GM23248 (cell line): ENCODE measurements around the gene GRPR. TPM values are rescaled to one million over a fixed set of nuclear protein-coding genes. Genes with fewer than 3 reads are reported as not detected.

Experiments used
- DNase-seq: peaks from one replicate; pipeline ENCODE4 v3.0.0-alpha.2; 2015
- H2AFZ ChIP-seq: fragments of 200-600 bp; sonication (generic); 2 replicates; pipeline ENCODE4 v1.6.1; 2016; ENCODE audit warnings: antibody characterized with exemption
- H3F3A ChIP-seq: fragments of 200-600 bp; sonication (generic); 2 replicates; pipeline ENCODE4 v1.6.1; 2016; ENCODE audit warnings: mild to moderate bottlenecking, antibody characterized with exemption, mixed run types; ENCODE audit not compliant: insufficient read depth
- H3K27ac ChIP-seq: fragments of 200-600 bp; sonication (generic); 2 replicates; pipeline ENCODE4 v1.5.1; 2016; ENCODE audit warnings: mild to moderate bottlenecking
- H3K27me3 ChIP-seq: fragments of 200-600 bp; sonication (generic); replicated peaks from 2 replicates; pipeline ENCODE4 v1.6.1; 2016; ENCODE audit warnings: mild to moderate bottlenecking; ENCODE audit not compliant: insufficient read depth
- H3K36me3 ChIP-seq: fragments of 200-600 bp; sonication (generic); 2 replicates; pipeline ENCODE4 v1.6.1; 2016; ENCODE audit warnings: low read depth, mild to moderate bottlenecking
- H3K4me1 ChIP-seq: fragments of 200-600 bp; sonication (generic); 2 replicates; pipeline ENCODE4 v1.6.1; 2016; ENCODE audit warnings: mild to moderate bottlenecking; ENCODE audit not compliant: insufficient read depth
- H3K4me2 ChIP-seq: fragments of 200-600 bp; sonication (generic); one replicate; pipeline ENCODE4 v1.6.1; 2016; ENCODE audit warnings: mild to moderate bottlenecking; ENCODE audit not compliant: unreplicated experiment
- H3K4me3 ChIP-seq: fragments of 200-600 bp; sonication (generic); 2 replicates; pipeline ENCODE4 v1.5.1; 2016; ENCODE audit warnings: mild to moderate bottlenecking
- H3K79me2 ChIP-seq: fragments of 200-600 bp; sonication (generic); 2 replicates; pipeline ENCODE4 v1.6.1; 2016; ENCODE audit warnings: mild to moderate bottlenecking; ENCODE audit not compliant: insufficient read depth
- H3K9ac ChIP-seq: fragments of 200-600 bp; sonication (generic); 2 replicates; pipeline ENCODE4 v1.6.1; 2016; ENCODE audit warnings: mild to moderate bottlenecking
- H3K9me2 ChIP-seq: fragments of 200-600 bp; sonication (generic); 2 replicates; pipeline ENCODE4 v1.6.1; 2016; ENCODE audit warnings: mixed run types, mild to moderate bottlenecking, moderate library complexity; ENCODE audit not compliant: insufficient read depth
- H3K9me3 ChIP-seq: fragments of 200-600 bp; sonication (generic); one replicate; pipeline ENCODE4 v1.6.1; 2017; ENCODE audit warnings: low read depth
- H4K20me1 ChIP-seq: fragments of 200-600 bp; sonication (generic); 2 replicates; pipeline ENCODE4 v1.6.0; 2016; ENCODE audit not compliant: insufficient read depth
- EZH2 ChIP-seq: fragments of 200-600 bp; sonication (generic); IDR thresholded peaks from 2 replicates; pipeline ENCODE4 v1.6.1; 2018; ENCODE audit warnings: antibody characterized with exemption, mild to moderate bottlenecking; ENCODE audit not compliant: insufficient read depth, poor library complexity, severe bottlenecking
- EZH2phosphoT487 ChIP-seq: fragments of 200-600 bp; sonication (generic); IDR thresholded peaks from 2 replicates; pipeline ENCODE4 v1.6.1; 2018; ENCODE audit warnings: antibody characterized with exemption, moderate library complexity, mild to moderate bottlenecking, low read depth; ENCODE audit not compliant: insufficient read depth
- WGBS, 2 experiments: methylation state at CpG; one replicate each; pipeline ENCODE4 v1.1.6; 2015 to 2017; ENCODE audit warnings: low lambda C conversion rate in 2 of 2, low coverage in 1 of 2; ENCODE audit errors: missing lambda C conversion rate in 2 of 2; 5-methylcytosine and 5-hydroxymethylcytosine counted together
- in situ Hi-C: fragments of 300-500 bp; cut with MboI; formaldehyde crosslinking; loops from 2 replicates; pipeline ENCODE4 v1.15.0; 2020
- polyA plus RNA-seq: library from polyadenylated mRNA; unstranded; fragments of >200 nt; fragmentation: Nextera tagmentation; extraction: Ambion mirVana; gene quantifications from 2 replicates; pipeline ENCODE4 v1.2.1, GENCODE V29; 2016
- total RNA-seq: library from RNA; depleted of rRNA; stranded (reverse); fragments of >200 nt; shearing (Covaris generic); gene quantifications from 2 replicates; pipeline ENCODE4 v1.2.3, GENCODE V29; 2014; rRNA removed

GRPR gene
- total RNA-seq (not detected in 2 replicates), polyA plus RNA-seq (0.13 and 0.32 TPM in 2 replicates)

DNA sequence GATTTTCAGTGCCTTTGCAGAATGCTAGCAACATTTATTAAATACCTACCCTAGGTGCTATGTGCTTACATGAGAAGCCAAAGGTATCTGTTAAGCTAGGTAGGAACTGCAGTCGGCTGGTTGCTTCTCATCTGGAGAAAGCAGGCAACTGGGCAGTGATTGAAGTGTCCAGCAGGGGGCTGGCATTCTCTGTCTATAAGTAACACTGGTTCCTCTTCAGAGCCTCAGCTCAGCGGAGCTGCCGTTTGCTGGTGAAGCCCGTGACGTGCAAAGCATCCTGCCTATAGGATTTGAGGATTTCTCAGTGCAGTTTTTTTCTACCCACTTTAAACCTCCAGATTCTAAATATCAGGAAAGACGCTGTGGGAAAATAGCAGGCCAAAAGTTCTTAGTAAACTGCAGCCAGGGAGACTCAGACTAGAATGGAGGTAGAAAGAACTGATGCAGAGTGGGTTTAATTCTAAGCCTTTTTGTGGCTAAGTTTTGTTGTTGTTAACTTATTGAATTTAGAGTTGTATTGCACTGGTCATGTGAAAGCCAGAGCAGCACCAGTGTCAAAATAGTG, at the start of gene GRPR:
Gene GRPR (plus strand): TSS at position 344 of the 565 bp plus-strand sequence. CDS start 389 bp downstream, outside the sequence.
- Histone ChIP-seq H3K9me3 (no peaks in the 10 kb centered on the region), H3K4me2 (no peak within 1 kb of the TSS), H3K9ac (no peak within 1 kb of the TSS), H3K36me3 (no peaks in the 10 kb centered on the region), H3K4me1 (no peaks in the 10 kb centered on the region), H3K9me2 (no peaks in the 10 kb centered on the region), H3F3A (no peaks in the 10 kb centered on the region), H3K4me3 (no peak within 1 kb of the TSS), H4K20me1 (no peaks in the 10 kb centered on the region), H3K27ac (no peak within 1 kb of the TSS), H2AFZ (0 out of 2 replicates have a peak within 1 kb of the TSS, but pooled peaks have one; percentile 41), H3K79me2 (no peaks in the 10 kb centered on the region), H3K27me3 (no peaks in the 10 kb centered on the region)
- DNase-seq, result peak; percentile 88
- no peak for TF ChIP-seq EZH2phosphoT487
- TF ChIP-seq EZH2, result no peak
- in situ Hi-C loops, result loop anchor here (10.0 kb wide), 1 partner anchor 551 kb away; no protein-coding TSS in a partner anchor
- 0 to 2% methylated on average over 5 to 6 of the region's 6 CpGs for WGBS, 2 experiments

DNA sequence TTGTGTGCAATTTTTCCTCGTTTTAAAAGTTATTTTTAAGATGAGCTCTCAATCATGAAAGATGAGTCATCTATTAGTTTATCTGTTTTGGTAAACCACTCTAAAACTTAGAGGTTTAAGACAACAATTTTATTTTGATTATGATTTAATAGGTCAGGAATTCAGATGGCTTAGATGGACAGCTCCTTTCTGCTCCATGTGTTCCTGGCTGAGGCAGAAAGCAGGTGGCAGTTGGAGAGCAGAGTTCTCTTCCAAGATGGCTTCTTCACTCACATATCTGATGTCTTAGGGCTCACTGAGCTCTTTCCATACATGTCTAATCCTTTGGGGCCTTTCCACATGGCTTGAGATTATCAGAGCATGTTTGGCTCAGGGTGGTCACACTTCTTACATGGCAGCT, 48.3 kb upstream of the GRPR start:
- Histone ChIP-seq H3K79me2 (no peaks in the 10 kb centered on the region), H3K4me1 (no peaks in the 10 kb centered on the region), H3K4me2 (no peak overlapping the region), H3F3A (no peaks in the 10 kb centered on the region), H3K36me3 (no peaks in the 10 kb centered on the region), H3K27me3 (no peaks in the 10 kb centered on the region), H3K9me2 (no peaks in the 10 kb centered on the region), H3K9ac (no peak overlapping the region), H4K20me1 (no peaks in the 10 kb centered on the region), H3K9me3 (no peaks in the 10 kb centered on the region), H3K4me3 (no peak overlapping the region), H2AFZ (no peak overlapping the region), H3K27ac (no peak overlapping the region)
- in situ Hi-C loops, result no loop called here
- TF ChIP-seq EZH2phosphoT487, result no peak
- no peak for TF ChIP-seq EZH2
- WGBS, 2 experiments, result 3 to 21% methylated on average over 1 of the region's 1 CpG
- DNase-seq, result no peak

DNA sequence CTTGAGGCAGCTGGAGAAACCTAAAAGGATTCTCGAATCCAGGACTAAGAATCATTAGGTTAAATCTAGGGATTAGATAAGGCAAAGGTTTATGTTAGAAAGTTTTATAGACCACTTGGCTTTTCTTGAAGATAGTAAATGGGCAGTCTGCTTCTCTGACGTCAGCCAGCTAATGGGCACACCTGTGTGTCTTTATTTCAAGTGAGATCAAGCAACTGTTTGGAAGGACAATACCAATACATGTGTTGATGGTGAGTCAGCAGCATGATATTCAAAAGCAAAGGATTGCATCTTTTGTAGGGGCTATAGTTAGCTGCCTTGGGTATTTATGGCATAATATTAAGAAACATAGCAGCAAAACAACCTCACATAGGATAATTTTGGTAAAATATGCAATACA, 46.5 kb upstream of the GRPR start:
- Histone ChIP-seq H3K27ac (no peak overlapping the region), H4K20me1 (no peaks in the 10 kb centered on the region), H2AFZ (no peak overlapping the region), H3K4me2 (no peak overlapping the region), H3F3A (no peaks in the 10 kb centered on the region), H3K79me2 (no peaks in the 10 kb centered on the region), H3K4me3 (no peak overlapping the region), H3K9ac (no peak overlapping the region), H3K27me3 (no peaks in the 10 kb centered on the region), H3K36me3 (no peaks in the 10 kb centered on the region), H3K9me2 (no peaks in the 10 kb centered on the region), H3K4me1 (no peaks in the 10 kb centered on the region), H3K9me3 (no peaks in the 10 kb centered on the region)
- WGBS, 2 experiments, result 42 to 46% methylated on average over 2 of the region's 2 CpGs
- TF ChIP-seq EZH2phosphoT487, result no peak
- no peak for TF ChIP-seq EZH2
- no peak for DNase-seq
- in situ Hi-C loops, result no loop called here

DNA sequence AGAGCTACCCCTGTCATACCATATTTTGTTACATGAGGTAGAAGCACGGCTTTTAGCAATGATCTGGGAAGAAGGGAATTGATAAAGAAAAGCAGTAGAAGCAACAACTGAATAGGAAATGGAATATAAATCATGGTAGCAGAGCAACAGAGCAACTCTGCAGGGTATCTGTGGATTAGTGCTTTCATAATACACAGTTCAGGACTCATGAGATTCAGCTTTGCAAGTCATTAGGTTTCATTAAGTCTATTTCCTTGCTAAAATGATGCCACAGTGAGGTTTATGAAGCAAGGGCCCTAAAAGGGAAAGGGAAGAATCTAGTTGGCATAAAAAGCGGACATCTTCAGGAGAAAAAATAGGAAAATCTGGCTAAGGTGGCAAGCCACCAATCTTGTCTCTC, 45.6 kb upstream of the GRPR start:
- H2AFZ ChIP-seq, result no peak overlapping the region
- H3K9ac ChIP-seq, result no peak overlapping the region
- no peaks in the 10 kb centered on the region for H3K4me1 ChIP-seq
- TF ChIP-seq EZH2phosphoT487, result no peak
- TF ChIP-seq EZH2, result no peak
- no peaks in the 10 kb centered on the region for H3K36me3 ChIP-seq
- H3K27ac ChIP-seq, result no peak overlapping the region
- H3K79me2 ChIP-seq, result no peaks in the 10 kb centered on the region
- in situ Hi-C loops, result no loop called here
- no peaks in the 10 kb centered on the region for H4K20me1 ChIP-seq
- no peaks in the 10 kb centered on the region for H3K27me3 ChIP-seq
- H3K4me3 ChIP-seq, result no peak overlapping the region
- H3F3A ChIP-seq, result no peaks in the 10 kb centered on the region
- no peak overlapping the region for H3K4me2 ChIP-seq
- H3K9me3 ChIP-seq, result no peaks in the 10 kb centered on the region
- 54 to 56% methylated on average over 2 of the region's 2 CpGs for WGBS, 2 experiments
- H3K9me2 ChIP-seq, result no peaks in the 10 kb centered on the region
- no peak for DNase-seq
